Measurements from ENCODE around the gene AASS.

DNA sequence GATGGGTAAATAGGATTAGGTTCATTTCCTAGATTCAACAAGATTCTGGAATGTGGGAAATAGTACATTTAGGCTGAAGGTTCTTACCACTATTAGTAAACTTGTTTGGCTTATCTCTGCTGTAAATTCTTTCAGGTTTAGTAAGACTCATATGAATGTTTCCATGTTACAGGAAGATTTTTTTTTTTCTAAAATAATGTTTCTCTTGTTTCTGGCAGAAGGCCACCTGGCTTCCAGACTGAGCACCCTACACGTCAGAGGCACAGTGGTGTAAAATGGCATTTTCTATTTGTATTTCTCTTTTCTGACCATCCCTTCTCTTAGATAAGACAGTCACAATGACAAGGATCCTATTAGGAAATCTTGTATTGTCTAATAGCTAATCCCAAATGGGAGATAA, 22.7 kb upstream of the AASS start:
- TF ChIP-seq, protein P1, sequence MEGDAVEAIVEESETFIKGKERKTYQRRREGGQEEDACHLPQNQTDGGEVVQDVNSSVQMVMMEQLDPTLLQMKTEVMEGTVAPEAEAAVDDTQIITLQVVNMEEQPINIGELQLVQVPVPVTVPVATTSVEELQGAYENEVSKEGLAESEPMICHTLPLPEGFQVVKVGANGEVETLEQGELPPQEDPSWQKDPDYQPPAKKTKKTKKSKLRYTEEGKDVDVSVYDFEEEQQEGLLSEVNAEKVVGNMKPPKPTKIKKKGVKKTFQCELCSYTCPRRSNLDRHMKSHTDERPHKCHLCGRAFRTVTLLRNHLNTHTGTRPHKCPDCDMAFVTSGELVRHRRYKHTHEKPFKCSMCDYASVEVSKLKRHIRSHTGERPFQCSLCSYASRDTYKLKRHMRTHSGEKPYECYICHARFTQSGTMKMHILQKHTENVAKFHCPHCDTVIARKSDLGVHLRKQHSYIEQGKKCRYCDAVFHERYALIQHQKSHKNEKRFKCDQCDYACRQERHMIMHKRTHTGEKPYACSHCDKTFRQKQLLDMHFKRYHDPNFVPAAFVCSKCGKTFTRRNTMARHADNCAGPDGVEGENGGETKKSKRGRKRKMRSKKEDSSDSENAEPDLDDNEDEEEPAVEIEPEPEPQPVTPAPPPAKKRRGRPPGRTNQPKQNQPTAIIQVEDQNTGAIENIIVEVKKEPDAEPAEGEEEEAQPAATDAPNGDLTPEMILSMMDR (IDR thresholded peaks at IDR 0.05; ENCODE audit: poor library complexity): no peak
- no peak for TF ChIP-seq EZH2 (IDR thresholded peaks at IDR 0.05; ENCODE audit: borderline replicate concordance)
